Measurements from ENCODE around the gene SFXN4. TPM values are rescaled to one million over a fixed set of nuclear protein-coding genes. Genes with fewer than 3 reads are reported as not detected.

The SFXN4 gene
- total and polyA plus RNA-seq, 2 of the 13 experiments (the other 11 are each of a cell fraction or from before 2014, with no cell fraction given), result 47.7 to 64.9 TPM

DNA sequence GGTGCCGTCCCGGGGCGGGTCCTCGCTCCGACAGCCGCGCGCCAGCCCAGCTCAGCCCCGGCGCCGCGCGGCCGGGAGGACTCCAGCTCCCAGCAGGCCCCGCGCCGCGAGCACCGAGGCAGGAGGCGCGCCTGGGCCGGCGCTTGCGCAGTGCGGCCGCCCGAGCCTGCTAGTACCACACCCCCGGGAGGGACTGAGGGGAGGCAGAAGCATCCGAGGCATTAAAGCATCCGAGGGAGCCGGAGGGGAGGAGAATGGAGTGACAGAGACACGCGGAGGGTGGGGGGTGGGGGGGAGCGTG, 41.8 kb upstream of the SFXN4 start, which contains the start of gene GRK5 (continued):
- TF ChIP-seq HHEX (CRISPR knock-in tag; IDR thresholded peaks at IDR 0.05) (no peak), TEAD2 (CRISPR knock-in tag; IDR thresholded peaks at IDR 0.05) (no peak), FOXO1 (CRISPR knock-in tag; IDR thresholded peaks at IDR 0.05) (no peak), ZNF564 (CRISPR knock-in tag; IDR thresholded peaks at IDR 0.05) (no peak), ZBTB1 (CRISPR knock-in tag; IDR thresholded peaks at IDR 0.05; ENCODE audit: borderline replicate concordance) (no peak), HMG20A (CRISPR knock-in tag; IDR thresholded peaks at IDR 0.05; ENCODE audit: borderline replicate concordance) (no peak), ELF4 (CRISPR knock-in tag; IDR thresholded peaks at IDR 0.05; ENCODE audit: borderline replicate concordance) (no peak), ZNF224 (CRISPR knock-in tag; IDR thresholded peaks at IDR 0.05) (no peak), FOXP1 (IDR thresholded peaks at IDR 0.05) (no peak), FOXP1 (CRISPR knock-in tag; IDR thresholded peaks at IDR 0.05) (no peak), ZNF709 (CRISPR knock-in tag; IDR thresholded peaks at IDR 0.05) (no peak), ZSCAN12 (CRISPR knock-in tag; IDR thresholded peaks at IDR 0.05) (no peak), ZNF451 (CRISPR knock-in tag; IDR thresholded peaks at IDR 0.05) (no peak), ELF3 (CRISPR knock-in tag; IDR thresholded peaks at IDR 0.05) (peak; percentile 10; the same call in 1 of the 2 replicates), HES4 (CRISPR knock-in tag; IDR thresholded peaks at IDR 0.05; ENCODE audit: borderline replicate concordance) (0 out of 2 replicates have a peak, but pooled peaks have one; percentile 11), ZNF816 (CRISPR knock-in tag; IDR thresholded peaks at IDR 0.05; ENCODE audit: borderline replicate concordance) (no peak), CBX5 (CRISPR knock-in tag; IDR thresholded peaks at IDR 0.05; ENCODE audit: borderline replicate concordance) (no peak), RNF2 (conservative IDR thresholded peaks at IDR 0.05; ENCODE audit: low read depth) (no peak), ZNF777 (CRISPR knock-in tag; IDR thresholded peaks at IDR 0.05) (peak; percentile 12; the same call in 1 of the 2 replicates)
- TF ChIP-seq, protein P1, sequence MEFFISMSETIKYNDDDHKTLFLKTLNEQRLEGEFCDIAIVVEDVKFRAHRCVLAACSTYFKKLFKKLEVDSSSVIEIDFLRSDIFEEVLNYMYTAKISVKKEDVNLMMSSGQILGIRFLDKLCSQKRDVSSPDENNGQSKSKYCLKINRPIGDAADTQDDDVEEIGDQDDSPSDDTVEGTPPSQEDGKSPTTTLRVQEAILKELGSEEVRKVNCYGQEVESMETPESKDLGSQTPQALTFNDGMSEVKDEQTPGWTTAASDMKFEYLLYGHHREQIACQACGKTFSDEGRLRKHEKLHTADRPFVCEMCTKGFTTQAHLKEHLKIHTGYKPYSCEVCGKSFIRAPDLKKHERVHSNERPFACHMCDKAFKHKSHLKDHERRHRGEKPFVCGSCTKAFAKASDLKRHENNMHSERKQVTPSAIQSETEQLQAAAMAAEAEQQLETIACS (CRISPR knock-in tag; IDR thresholded peaks at IDR 0.05), result peak; percentile 77
- TF ChIP-seq, protein P2, sequence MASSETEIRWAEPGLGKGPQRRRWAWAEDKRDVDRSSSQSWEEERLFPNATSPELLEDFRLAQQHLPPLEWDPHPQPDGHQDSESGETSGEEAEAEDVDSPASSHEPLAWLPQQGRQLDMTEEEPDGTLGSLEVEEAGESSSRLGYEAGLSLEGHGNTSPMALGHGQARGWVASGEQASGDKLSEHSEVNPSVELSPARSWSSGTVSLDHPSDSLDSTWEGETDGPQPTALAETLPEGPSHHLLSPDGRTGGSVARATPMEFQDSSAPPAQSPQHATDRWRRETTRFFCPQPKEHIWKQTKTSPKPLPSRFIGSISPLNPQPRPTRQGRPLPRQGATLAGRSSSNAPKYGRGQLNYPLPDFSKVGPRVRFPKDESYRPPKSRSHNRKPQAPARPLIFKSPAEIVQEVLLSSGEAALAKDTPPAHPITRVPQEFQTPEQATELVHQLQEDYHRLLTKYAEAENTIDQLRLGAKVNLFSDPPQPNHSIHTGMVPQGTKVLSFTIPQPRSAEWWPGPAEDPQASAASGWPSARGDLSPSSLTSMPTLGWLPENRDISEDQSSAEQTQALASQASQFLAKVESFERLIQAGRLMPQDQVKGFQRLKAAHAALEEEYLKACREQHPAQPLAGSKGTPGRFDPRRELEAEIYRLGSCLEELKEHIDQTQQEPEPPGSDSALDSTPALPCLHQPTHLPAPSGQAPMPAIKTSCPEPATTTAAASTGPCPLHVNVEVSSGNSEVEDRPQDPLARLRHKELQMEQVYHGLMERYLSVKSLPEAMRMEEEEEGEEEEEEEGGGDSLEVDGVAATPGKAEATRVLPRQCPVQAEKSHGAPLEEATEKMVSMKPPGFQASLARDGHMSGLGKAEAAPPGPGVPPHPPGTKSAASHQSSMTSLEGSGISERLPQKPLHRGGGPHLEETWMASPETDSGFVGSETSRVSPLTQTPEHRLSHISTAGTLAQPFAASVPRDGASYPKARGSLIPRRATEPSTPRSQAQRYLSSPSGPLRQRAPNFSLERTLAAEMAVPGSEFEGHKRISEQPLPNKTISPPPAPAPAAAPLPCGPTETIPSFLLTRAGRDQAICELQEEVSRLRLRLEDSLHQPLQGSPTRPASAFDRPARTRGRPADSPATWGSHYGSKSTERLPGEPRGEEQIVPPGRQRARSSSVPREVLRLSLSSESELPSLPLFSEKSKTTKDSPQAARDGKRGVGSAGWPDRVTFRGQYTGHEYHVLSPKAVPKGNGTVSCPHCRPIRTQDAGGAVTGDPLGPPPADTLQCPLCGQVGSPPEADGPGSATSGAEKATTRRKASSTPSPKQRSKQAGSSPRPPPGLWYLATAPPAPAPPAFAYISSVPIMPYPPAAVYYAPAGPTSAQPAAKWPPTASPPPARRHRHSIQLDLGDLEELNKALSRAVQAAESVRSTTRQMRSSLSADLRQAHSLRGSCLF (CRISPR knock-in tag; IDR thresholded peaks at IDR 0.05; ENCODE audit: borderline replicate concordance), result no peak
- TF ChIP-seq, protein P3, sequence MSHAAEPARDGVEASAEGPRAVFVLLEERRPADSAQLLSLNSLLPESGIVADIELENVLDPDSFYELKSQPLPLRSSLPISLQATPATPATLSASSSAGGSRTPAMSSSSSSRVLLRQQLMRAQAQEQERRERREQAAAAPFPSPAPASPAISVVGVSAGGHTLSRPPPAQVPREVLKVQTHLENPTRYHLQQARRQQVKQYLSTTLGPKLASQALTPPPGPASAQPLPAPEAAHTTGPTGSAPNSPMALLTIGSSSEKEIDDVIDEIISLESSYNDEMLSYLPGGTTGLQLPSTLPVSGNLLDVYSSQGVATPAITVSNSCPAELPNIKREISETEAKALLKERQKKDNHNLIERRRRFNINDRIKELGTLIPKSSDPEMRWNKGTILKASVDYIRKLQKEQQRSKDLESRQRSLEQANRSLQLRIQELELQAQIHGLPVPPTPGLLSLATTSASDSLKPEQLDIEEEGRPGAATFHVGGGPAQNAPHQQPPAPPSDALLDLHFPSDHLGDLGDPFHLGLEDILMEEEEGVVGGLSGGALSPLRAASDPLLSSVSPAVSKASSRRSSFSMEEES (CRISPR knock-in tag; IDR thresholded peaks at IDR 0.05), result no peak
- TF ChIP-seq, protein P4, sequence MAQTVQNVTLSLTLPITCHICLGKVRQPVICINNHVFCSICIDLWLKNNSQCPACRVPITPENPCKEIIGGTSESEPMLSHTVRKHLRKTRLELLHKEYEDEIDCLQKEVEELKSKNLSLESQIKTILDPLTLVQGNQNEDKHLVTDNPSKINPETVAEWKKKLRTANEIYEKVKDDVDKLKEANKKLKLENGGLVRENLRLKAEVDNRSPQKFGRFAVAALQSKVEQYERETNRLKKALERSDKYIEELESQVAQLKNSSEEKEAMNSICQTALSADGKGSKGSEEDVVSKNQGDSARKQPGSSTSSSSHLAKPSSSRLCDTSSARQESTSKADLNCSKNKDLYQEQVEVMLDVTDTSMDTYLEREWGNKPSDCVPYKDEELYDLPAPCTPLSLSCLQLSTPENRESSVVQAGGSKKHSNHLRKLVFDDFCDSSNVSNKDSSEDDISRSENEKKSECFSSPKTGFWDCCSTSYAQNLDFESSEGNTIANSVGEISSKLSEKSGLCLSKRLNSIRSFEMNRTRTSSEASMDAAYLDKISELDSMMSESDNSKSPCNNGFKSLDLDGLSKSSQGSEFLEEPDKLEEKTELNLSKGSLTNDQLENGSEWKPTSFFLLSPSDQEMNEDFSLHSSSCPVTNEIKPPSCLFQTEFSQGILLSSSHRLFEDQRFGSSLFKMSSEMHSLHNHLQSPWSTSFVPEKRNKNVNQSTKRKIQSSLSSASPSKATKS (CRISPR knock-in tag; IDR thresholded peaks at IDR 0.05), result no peak
